ENCODE measurements around the gene RGS6. TPM values are rescaled to one million over a fixed set of nuclear protein-coding genes. Genes with fewer than 3 reads are reported as not detected.

Gene RGS6
- total and polyA plus RNA-seq, 2 experiments from 2014 or later = 0.86 to 0.95 TPM

DNA sequence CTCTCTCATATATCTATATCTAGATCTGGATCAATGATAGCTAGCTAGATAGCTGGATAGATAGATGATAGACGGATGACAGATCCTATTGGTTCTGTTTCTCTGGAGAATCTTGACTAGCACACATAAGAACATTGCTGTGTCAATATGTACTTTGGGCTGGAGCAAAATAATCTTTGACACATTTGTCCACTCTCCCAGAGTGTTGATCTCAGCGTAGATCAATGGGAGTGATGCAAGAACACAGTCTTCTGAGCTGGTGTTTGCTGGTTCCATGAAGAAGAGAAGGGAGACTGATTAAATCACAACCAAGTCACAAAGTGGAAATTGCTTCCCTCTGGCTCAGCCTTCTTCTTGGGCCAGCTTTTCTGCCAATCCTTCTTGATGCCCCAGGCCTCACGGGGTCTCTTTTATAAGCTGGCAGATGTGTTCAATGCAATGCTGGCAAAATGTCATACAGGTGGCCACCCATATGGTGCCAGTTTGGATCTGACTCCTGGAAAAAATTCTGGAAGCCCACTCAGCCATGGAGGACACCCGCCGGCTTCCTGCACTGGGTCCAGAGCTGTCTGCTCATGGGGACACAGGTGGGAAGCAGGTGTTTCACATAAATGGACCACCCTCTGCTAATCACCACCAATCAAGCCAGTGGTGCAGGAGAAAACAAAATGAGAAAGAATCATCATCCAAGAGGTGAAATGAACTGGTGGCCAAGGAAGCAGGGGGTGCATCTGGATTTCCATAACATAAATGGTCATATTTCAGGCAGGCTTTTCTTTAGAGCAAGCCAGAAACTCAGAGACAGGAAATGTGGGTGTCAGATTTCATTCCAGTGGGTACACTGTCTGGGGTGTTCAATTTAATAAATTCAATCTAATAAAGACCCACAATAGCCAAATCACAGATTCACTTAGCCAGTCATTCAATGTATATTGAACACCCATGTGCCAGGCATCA, 651.4 kb downstream of the RGS6 start:
- no peak overlapping the region for H3K4me3 ChIP-seq
- TF ChIP-seq, protein P1, sequence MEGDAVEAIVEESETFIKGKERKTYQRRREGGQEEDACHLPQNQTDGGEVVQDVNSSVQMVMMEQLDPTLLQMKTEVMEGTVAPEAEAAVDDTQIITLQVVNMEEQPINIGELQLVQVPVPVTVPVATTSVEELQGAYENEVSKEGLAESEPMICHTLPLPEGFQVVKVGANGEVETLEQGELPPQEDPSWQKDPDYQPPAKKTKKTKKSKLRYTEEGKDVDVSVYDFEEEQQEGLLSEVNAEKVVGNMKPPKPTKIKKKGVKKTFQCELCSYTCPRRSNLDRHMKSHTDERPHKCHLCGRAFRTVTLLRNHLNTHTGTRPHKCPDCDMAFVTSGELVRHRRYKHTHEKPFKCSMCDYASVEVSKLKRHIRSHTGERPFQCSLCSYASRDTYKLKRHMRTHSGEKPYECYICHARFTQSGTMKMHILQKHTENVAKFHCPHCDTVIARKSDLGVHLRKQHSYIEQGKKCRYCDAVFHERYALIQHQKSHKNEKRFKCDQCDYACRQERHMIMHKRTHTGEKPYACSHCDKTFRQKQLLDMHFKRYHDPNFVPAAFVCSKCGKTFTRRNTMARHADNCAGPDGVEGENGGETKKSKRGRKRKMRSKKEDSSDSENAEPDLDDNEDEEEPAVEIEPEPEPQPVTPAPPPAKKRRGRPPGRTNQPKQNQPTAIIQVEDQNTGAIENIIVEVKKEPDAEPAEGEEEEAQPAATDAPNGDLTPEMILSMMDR (IDR thresholded peaks at IDR 0.05; ENCODE audit: low read depth, low read length) = no peak
- DNase-seq (ENCODE audit: low read depth in 1 of 2, low spot score in 1 of 2) = no peak

DNA sequence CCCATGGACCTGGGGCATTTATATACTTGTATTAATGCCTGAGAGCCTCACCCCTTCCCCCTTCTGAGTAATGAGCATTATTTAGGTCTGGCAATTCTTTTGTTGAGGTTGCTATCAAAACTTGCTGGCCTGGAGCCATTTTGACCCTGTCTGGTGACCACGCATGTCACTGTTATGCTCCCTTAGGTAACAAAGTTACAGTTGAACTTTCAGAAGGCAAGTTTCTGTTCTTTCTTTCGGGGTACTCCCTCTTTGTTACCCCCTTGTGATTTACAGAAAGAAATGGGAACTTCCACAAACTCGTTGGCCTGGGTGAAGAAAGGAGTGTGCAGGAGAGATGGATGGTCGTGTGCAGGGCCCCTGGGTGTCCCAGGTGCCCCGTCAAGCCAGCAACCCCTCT, 656.3 kb downstream of the RGS6 start:
- H3K4me3 ChIP-seq = no peak overlapping the region
- H3K36me3 ChIP-seq = no peaks in the 10 kb centered on the region
- DNase-seq (ENCODE audit: low read depth in 1 of 2, low spot score in 1 of 2) = no peak
- TF ChIP-seq, protein P1 (IDR thresholded peaks at IDR 0.05; ENCODE audit: low read depth, low read length) = no peak
- no peak overlapping the region for H3K27ac ChIP-seq
- H3K4me1 ChIP-seq (ENCODE audit: low read depth) = no peaks in the 10 kb centered on the region
- no peaks in the 10 kb centered on the region for H3K9me3 ChIP-seq (ENCODE audit: low read depth)
- H3K27me3 ChIP-seq = no peaks in the 10 kb centered on the region

More for the DNA sequence above, 651.4 kb downstream of the RGS6 start:
- H3K36me3 ChIP-seq = no peaks in the 10 kb centered on the region
- no peaks in the 10 kb centered on the region for H3K4me1 ChIP-seq (ENCODE audit: low read depth)
- H3K27ac ChIP-seq = no peak overlapping the region
- no peaks in the 10 kb centered on the region for H3K9me3 ChIP-seq (ENCODE audit: low read depth)
- H3K27me3 ChIP-seq = no peaks in the 10 kb centered on the region

DNA sequence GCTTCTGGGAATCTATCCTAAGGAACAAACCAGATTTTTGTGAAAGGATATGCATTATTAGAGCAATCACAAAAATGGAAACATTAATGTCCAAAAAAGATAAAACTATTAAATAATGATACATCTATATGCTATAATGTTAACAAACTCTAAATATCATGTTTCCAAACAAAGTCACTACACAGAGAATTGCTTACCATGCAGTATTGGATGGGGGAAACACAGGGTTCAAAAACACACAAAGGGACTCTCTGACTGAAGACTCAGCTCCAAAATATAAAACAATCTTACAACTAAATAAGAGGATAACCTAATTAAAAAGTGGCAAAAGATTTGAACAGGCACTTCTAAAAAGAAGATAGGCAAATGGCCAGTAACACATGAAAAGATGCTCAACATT, 657.4 kb downstream of the RGS6 start:
- Histone ChIP-seq H3K27me3 (no peaks in the 10 kb centered on the region), H3K9me3 (ENCODE audit: low read depth) (no peaks in the 10 kb centered on the region), H3K36me3 (no peaks in the 10 kb centered on the region), H3K4me3 (no peak overlapping the region), H3K27ac (no peak overlapping the region), H3K4me1 (ENCODE audit: low read depth) (no peaks in the 10 kb centered on the region)
- no peak for DNase-seq (ENCODE audit: low read depth in 1 of 2, low spot score in 1 of 2)
- TF ChIP-seq, protein P1 (IDR thresholded peaks at IDR 0.05; ENCODE audit: low read depth, low read length) = no peak

DNA sequence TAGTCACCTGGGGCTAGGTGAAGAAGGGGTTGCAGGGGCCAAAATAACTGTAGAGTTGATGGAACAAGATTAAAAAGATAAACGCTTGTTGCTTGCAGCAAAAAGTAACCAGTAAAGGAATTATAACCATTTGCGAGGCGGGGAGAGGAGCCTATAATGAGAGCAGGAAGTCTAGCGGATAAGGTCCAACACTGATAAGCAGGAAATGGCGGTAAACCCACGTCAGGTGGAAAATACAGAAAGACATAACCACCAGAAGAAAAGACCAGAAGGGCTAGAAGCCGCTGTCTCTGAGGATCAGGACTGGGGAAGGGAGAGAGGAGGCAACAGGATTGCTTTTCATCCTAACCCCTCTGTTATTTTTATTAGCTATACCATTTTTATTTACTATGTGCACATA, 658.3 kb downstream of the RGS6 start:
- no peaks in the 10 kb centered on the region for H3K27me3 ChIP-seq
- DNase-seq (ENCODE audit: low read depth in 1 of 2, low spot score in 1 of 2) = no peak

DNA sequence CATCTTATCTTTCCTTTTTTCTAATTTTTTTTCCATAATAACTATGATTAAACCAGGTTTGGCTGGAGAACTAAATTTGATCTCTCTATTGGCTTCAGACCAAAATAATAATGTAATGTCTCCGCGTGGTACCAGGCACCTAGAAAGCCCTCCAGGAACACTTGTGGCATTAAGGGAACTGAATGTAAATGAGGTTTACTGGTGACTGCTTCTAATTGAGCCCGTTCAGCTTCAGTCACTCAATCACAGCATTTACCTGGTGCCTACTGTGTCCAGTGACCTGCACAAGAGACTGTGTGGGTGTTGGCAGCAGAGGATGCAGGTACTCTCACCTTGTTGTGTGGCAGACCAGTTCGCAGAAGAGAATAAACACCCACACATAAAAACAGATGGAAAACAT, 659.2 kb downstream of the RGS6 start:
- no peak for DNase-seq (ENCODE audit: low read depth in 1 of 2, low spot score in 1 of 2)
- no peaks in the 10 kb centered on the region for H3K9me3 ChIP-seq (ENCODE audit: low read depth)
- H3K4me3 ChIP-seq = no peak overlapping the region
- TF ChIP-seq, protein P1 (IDR thresholded peaks at IDR 0.05; ENCODE audit: low read depth, low read length) = no peak
- H3K4me1 ChIP-seq (ENCODE audit: low read depth) = no peaks in the 10 kb centered on the region
- H3K36me3 ChIP-seq = no peaks in the 10 kb centered on the region
- no peak overlapping the region for H3K27ac ChIP-seq
- H3K27me3 ChIP-seq = no peaks in the 10 kb centered on the region

More for the DNA sequence above, 658.3 kb downstream of the RGS6 start:
- no peaks in the 10 kb centered on the region for H3K4me1 ChIP-seq (ENCODE audit: low read depth)
- no peak overlapping the region for H3K27ac ChIP-seq
- TF ChIP-seq, protein P1 (IDR thresholded peaks at IDR 0.05; ENCODE audit: low read depth, low read length) = no peak
- no peak overlapping the region for H3K4me3 ChIP-seq
- H3K36me3 ChIP-seq = no peaks in the 10 kb centered on the region
- H3K9me3 ChIP-seq (ENCODE audit: low read depth) = no peaks in the 10 kb centered on the region

Data from cardiac muscle cell (in vitro differentiated cells and primary cell).